Stimulated activated CD4-positive, alpha-beta T cell treated with anti-CD3 and anti-CD28 coated beads, Interleukin-12 subunit alpha, Interleukin-12 subunit beta, amount 100 ng/mL, for 24 hours (primary cell): ENCODE data around the gene AEBP2.
"Not testable (repeated sequence)": the region's sequence is repeated elsewhere in the genome, so short reads cannot be mapped to it uniquely, and the experiment has no call there.

Experiments used
- DNase-seq, 2 experiments: peaks; one replicate each; pipeline ENCODE4 v3.0.0-alpha.2; 2020; ENCODE audit warnings: low read depth in 2 of 2

AEBP2 gene

DNA sequence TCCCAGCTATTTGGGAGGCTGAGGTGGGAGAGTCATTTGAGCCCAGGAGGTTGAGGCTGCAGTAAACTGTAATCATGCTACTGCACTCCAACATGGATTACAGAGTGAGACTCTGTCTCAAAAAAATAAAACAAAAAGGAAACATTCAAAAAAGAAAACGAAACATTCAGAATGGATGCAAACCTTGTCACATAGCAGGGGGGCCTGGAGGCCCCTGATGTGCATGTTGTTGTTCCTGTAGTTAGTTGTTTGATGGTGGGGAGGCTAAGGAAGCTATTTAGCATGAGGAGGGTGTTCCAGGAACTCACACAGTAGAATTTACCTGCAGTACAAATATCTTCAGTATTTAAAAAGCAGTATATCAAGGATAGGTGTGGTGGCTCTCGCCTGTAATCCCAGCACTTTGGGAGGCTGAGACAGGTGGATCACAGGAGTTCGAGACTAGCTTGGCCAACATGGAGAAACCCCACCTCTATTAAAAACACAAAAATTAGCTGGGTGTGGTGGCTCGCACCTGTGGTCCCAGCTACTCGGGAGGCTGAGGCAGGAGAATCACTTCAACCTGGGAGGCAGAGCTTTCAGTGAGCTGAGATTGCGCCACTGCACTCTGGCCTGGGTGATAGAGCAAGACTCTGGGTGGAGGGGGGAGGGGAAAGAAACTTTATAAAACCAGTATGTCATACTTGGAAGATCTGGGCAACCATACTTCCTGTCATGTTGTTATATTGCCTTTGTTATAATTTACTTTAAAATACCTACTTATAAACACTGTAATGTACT is 17.6 kb upstream of the AEBP2 start:
- DNase-seq = no peak

DNA sequence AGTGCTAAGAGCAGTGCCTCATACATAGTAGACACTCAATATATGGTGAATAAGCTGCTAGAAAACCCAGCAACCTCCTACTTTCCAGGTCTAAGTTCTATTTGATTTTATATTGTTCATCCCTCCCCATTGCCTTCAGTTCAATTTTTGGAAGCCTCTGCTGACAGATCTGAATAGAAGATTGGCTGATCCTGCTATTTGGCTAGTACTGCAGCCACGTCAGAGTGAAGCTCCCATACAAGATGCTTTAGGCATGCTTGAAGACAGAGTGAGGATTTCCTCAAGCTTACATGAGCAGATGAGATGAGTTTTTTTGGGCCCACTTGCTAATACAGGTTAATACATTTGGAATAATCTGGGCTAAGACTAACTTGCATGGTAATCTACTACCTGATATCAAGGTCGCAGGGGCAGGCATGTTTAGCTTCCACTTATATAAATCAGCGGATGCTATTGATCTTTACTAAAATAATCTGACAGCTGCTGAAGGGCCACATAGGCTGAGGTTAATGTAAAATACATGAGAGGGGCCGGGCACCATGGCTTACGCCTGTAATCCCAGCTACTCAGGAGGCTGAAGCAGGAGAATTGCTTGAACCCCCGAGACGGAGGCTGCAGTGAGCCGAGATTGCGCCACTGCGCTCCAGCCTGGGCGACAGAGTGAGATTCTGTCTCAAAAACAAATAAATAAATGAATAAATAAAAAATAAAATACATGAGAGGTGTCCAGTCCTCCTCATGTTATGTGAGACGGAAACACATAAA is 15.9 kb upstream of the AEBP2 start:
- DNase-seq = no peak

DNA sequence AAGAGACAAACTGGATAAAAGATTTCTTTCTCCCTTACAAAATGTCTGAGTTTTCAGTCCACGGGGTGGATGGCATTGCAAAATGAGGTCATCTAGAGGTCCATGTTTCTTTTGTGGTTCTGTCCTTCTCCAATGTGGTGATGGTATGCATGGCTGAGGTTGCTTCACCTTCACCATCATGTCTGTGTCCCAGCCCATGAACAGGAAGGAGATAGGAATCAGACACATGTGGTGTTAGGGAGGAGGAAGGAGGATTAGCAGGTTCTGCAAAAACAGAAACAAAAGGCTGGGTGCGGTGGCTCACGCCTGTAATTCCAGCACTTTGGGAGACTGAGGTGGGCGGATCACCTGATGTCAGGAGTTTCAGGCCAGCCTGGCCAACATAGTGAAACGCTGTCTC is 11.0 kb upstream of the AEBP2 start:
- no peak for DNase-seq

DNA sequence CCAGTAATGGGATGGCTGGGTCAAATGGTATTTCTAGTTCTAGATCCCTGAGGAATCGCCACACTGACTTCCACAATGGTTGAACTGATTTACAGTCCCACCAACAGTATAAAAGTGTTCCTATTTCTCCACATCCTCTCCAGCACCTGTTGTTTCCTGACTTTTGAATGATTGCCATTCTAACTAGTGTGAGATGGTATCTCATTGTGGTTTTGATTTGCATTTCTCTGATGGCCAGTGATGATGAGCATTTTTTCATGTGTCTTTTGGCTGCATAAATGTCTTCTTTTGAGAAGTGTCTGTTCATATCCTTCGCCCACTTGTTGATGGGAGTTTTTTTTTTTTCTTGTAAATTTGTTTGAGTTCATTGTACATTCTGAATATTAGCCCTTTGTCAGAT is 9.8 kb upstream of the AEBP2 start:
- DNase-seq = not testable (repeated sequence)

DNA sequence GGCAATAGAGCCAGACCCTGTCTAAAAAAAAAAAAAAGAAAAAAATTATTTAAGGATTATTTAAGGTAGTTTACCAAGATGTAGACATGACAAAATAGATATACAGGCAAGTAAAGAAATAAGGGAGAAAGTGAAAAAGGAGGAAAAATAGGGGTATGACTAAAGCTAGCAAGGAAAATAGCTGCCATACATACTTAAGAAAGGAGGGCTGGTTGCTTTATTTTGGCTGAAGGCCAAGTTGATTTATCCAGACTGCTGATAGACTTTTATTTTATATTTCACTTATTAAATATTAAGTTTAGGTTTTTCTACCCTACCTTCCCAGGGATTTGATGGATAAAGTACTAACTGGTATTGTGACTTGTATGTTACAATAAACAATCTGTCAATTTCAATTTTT is 8.3 kb upstream of the AEBP2 start:
- no peak for DNase-seq

DNA sequence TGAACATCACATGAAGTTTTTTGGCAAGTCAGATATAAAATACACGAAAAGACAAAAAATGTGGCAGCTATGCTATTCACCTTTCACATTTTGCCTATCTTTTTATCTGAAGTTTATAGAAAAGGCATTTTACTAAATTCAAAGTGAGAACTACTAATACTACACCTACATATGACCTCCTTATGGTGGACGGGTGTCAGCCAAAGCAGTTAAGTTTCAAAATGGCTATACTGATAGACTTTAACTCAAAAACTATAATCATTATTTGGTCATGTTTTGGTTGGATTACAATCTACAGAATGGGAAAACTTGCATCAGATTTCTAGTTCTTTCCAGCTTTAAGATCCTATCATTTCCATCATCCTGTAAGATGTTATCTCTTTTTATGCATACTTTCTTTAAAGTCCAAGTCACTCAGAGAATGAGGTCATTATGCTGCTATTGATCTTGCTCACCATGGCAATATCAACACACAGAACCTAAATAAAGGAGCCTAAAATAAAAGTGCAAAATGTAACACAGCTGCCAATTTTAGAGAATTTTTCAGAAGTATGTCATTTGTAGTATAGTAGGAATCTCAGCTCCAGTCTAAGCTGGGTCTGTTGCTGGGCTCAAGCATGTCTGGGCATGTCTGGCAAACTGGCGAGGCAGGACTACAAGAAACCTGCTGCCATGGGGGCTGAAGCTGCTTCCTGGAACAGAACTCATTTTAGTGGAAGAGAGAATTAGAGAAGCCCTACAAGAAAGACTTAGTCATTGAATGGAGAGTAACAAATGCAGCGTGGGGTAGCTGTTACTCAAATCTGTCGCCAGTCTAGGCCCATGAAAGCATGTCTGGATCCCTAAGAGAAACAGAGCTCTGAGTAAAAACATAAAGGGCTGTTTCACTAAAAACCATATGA is 7.6 kb upstream of the AEBP2 start:
- peak in 1 of 2 experiments; percentile 25 for DNase-seq

DNA sequence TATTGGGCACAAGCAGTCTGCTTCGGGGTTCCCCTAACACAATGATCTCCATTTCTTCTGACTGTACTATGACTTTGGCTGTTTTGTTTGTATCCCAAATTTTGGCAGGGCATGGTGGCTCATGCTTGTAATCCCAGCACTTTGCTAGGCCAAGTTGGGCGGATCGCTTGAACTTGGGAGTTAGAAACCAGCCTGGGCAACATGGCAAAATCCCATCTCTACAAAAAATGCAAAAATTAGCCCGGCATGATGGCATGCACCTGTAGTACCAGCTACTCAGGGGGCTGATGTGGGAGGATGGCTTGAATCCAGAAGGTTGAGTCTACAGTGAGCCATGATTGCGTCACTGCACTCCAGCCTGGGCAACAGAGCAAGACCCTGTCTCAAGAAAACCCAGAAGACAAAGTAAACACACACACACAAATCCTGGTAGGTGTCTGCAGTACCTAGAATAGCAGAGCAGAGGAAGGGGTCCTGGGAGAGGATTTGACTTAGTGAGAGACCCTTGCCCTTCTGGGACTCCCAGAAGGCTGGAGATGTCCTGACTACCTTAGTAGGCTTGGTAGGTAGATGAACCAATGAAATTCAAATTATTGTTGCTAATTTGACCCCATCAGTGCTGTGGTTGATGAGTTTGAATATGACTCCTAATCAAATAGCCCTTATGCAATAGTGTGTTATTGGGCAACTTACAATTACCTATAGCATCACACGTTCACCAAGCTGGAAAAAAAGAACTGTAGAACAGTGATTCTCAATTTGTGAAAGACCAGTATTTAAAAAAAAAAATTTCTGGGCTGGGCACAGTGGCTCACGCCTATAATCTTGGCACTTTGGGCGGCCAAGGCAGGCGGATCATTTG is 6.8 kb upstream of the AEBP2 start:
- DNase-seq = no peak

DNA sequence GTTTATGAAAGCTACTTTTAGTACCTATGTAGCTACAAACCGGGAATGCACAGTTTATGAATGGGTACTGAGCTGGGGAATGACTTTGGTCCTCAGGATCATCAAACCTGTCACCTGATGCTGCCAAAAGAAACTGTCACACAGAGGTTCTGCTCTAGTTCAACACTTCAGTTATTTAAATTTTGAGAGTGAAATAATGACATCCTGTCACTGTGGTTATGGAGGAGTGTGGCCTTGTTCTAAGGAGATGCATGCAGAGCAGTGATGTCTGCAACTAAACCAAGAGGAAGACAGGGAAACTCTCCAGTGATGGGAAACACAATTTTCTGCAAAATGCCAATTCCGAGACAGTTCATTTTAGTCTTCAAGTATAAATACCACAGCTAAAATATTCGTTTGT is 4.8 kb upstream of the AEBP2 start:
- no peak for DNase-seq

DNA sequence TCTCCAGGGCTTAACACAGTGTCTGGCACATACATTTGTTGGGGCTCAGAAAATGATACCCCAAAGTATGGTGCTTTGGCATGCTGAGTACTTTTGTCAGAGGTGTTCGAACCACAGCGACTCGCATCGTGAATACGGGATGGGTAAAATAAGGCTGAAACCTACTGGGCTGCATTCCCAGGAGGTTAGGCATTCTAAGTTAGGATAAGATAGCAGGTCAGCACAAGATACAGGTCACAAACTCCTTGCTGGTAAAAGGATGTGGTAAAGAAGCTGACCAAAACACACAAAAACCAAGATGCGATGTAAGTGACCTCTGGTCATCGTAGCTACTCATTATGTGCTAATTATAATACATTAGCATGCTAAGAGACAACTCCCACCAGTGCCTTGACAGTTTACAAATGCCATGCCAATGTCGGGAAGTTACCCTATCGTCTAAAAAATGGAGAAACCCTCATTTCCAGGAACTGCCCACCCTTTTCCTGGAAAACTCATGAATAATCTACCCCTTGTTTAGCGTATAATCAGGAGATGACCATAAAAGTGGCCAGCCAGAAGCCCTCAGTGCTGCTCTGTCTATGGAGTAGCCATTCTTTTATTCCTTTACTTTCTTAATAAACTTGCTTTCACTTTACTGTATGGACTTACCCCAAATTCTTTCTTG is 3.3 kb upstream of the AEBP2 start:
- DNase-seq = no peak

DNA sequence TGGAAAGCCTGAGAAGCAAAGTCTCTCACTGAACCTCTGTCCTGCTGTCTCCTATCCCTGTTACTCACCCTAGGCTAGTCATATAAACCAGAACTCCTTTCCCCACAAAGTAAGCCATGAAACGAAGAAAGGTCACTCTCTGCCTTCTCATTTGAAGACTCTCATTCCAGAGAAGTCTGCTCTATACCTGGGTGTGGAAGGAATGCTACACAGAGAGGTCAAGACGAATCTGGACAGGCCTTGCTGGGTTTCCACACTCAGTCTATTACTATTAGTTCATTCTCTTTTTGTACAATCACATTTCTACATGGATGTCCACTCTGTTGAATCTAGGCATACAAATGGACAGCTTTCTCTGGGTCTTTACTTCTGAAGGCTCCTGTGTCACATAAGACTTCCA is 2.4 kb upstream of the AEBP2 start:
- no peak for DNase-seq

DNA sequence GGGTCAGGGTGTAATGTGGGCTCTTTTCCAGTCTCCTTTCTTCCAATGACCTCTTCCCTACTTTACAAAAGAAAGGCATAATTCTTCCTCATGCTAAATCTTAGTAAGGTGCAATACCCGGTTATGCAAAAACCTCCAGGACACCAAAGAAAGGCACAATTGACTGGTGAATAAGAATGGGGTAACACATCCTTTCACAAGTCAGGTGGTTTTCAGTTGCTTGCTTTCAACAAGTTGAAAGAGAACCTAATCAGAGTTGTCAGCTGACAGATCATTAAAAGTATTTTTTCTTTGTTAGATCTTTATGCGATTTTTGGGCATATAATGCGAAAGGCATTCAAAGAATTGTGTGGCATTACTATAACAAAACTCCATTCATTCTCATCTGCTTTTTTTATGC is 1.3 kb upstream of the AEBP2 start:
- DNase-seq = no peak

DNA sequence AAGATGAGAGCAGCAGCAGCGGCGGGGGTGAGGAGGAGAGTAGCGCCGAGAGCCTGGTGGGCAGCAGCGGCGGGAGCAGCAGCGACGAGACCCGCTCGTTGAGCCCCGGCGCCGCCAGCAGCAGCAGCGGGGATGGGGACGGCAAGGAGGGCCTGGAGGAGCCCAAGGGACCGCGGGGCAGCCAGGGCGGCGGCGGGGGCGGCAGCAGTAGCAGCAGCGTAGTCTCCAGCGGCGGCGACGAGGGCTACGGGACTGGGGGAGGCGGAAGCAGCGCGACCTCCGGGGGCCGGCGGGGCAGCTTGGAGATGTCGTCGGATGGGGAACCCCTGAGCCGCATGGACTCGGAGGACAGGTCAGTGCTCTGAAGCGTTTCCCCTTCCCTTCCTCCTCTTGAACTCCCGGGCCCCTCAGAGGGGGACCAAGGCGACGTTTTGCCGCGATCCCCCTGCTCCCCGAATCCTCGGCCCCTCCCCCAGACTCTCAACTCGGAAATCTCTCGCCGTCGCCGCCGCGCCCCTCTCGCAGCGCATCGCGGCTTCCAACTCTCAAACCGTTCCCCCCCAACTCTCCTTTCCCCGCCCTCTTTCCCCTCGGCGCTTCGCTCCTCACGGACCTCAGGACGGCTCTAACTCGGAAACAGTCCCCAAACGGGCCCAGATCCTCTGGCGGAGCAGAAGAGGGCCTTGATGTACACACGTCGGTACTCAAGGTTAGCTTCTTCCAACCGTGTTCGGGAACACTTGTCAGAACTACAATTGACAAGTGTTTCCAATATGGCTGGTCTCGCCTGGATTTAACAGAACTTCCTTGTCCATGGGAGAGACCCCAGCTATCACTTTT is 947 bp downstream of the AEBP2 start:
- peak; percentile 17 to 45 for DNase-seq

DNA sequence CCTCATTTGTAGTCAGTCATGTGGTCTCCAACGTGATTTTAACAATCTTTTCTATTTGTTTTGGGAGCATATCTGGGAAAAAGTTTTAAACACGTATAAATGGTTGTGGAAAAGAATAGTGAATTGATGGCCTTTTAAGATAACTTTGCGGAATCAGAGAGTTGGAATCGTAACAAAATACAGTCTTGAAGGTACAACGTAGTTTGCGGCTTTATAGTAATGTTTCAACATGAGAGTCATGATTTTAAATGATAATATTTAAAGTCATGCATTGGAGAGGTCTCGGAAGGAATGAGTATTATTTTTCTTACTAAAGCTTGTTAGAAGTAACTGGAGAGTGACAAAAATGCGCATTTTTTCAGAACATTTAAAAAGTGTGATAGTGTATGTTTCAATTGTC is 1.6 kb downstream of the AEBP2 start:
- DNase-seq = no peak

DNA sequence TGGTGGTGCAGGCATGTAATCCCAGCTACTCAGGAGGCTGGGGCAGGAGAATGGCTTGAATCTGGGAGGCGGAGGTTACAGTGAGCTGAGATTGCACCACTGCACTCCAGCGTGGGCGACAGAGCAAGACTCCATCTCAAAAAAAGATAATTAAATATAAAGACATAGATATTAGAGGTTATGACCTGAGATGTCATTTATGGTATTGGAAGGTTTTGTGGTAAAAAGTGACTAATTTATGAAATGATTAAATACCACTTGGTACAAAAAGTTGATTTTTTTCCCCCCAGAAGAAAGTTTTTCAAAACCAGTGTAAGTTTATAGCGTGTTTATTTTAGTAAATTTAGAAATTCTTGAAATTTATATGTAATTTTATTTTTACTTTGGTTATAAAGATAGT is 4.3 kb downstream of the AEBP2 start:
- no peak for DNase-seq

DNA sequence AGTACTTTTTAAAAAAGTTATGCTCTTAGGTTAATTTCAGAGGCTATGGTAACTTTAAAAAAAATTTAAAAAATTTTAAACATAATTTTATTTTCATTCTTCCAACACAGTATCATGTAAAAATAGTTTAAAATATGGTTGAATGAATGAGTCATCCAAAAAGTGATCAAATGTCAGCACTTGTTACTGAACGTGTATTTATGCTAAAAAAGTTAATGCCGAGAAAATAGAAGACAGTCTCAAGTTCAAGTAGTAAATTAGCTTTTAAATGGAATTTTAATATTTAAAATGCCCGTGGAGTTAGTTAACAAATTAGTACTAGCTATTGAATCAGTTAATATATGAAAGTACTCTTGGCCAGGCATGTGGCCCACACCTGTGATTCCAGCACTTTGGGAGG is 4.8 kb downstream of the AEBP2 start:
- DNase-seq = no peak

DNA sequence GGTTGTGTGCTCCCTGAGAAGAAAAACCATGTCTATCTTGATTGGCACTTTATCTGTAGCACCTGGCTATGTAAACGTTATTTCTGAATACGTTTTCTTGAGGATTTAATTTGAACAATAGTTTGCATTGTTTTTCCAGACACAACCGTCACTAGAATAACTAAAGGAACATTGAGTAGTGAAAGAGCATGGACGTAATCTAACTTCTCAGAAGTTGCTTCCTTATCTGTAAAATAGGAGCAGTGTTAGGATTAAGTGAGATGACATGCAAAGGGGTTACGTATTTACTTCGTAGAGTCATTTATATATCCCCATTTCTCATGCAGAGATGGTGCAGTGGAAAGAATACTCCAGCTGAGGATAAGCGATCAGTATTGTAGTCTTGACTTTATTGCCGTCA is 8.1 kb downstream of the AEBP2 start:
- DNase-seq = no peak

DNA sequence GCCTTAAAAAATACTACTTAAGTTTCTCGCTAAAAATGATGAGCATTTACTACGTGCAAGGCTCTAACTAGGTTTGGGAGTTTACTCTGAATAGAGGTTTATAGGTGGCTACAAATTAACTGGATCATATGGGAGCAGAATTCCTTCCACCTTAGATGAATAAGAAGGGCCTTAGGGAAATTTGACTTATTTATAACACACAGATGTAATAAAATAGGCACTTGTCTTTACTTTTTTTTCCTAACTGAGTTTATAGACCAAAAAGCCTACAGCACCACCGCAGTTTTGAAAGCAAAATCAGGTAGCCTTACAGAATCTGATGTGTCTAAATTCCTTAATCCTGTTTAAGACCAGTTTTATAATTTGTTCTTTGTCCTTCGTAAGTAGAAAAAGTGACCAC is 10.5 kb downstream of the AEBP2 start:
- DNase-seq = no peak

DNA sequence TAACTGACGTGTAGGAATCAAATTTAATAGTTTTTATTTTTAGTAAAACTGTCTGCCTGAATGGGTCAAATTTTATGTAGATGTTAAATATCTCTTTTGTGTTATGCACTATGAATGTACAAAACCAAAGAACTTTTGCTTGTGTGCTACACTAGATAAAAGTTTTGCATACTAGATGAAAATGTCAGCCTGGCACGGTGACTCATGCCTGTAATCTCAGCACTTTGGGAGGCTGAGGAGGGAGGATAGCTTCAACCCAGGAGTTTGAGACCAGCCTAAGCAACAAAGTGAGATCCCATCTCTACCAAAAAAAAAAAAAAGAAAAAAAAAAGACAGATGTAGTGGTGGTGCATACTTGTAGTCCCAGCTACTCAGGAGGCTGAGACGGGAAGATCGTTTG is 11.1 kb downstream of the AEBP2 start:
- DNase-seq = no peak

DNA sequence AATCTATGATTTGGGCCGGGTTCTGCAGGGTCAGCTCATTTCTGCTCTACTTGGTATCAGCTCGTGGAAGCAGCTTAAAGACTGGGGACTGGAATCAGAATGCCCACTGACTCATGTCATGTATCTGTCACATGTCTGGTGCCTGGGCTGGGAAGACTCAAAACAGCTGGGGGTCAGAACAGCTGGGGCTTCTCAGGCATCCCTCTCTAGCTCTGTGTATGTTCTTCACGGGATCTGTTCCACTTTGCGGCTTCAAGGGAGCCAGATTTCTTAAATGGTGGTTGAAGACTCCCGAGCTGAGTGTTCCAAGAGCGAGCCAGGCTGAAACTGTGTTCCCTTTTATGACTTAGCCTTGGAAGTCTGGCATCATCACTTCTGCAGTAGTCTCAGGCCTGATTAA is 11.9 kb downstream of the AEBP2 start:
- no peak for DNase-seq

DNA sequence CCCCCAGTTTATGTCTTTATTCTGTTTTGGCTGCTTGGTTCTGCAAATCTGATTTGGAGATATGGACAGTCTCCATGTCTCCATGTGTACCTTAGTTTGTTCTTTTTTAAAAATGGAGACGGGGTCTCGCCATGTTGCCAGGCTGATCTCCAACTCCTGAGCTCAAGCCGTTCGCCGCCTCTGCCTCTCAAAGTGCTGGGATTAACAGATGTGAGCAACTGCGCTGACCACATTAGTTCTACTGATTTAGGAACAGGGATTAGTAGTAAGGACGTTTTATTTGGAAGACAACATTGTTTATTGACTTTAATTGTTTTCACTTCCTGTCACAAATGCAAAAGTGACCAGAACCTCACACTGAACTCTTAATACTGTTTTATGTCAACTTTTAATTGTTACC is 14.7 kb downstream of the AEBP2 start:
- no peak for DNase-seq
